Measurements from ENCODE around the gene URM1. TPM values are rescaled to one million over a fixed set of nuclear protein-coding genes. Genes with fewer than 3 reads are reported as not detected.

Gene URM1
- total and polyA plus RNA-seq, 2 experiments from 2014 or later = 48.0 to 71.0 TPM

DNA sequence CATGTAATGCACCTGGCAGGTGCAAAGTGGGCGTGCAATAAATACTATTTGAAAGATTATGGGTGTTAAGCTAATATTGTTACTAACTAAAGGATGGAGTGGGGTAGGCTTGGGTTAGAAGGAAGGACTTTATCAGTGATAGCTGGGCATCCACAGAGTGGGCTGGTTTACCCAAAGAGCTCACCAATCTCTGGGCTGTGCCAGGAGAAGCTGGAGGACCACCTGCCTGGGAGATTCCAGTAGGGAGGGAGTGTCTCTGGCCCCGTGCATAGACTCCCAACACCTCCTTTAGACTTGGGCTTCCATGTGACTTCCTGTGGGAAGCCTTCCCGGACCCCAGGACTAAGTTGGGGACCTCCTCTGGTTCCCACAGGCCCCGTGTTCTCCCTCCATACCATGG is 5.6 kb upstream of the URM1 start:
- no peaks in the 10 kb centered on the region for H3K36me3 ChIP-seq
- H3K27me3 ChIP-seq = no peaks in the 10 kb centered on the region
- no peak overlapping the region for H3K4me3 ChIP-seq

DNA sequence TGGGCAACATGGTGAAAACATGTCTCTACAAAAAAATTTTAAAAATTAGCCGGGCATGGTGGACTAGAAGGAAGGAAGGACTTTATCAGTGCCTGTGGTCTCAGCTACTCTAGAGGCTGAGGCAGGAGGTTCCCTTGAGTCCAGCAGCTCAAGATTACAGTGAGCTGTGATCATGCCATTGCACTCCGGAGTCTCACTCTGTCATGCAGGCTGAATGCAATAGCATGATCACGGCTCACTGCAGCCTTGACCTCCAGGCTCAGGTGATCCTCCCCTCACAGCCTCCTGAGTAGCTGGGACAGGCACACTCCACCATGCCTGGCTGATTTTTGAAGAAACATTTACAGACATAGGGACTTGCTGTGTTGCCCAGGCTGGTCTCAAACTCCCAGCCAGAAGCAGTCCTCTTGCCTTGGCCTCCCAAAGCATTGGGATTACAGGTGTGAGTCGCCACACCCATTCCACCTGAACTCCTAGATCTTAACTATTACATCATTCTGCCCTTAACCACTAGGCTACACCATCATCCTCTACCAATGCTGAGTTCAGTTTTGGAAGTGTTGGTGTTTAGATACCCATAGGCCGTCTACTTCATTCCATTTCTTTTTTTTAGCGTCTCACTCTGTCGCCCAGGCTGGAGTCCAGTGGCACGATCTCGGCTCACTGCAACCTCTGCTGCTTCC is 2.0 kb upstream of the URM1 start:
- H3K4me1 ChIP-seq (ENCODE audit: low read depth) = peaks cover 12% of the 10 kb centered on the region
- no peak for DNase-seq (ENCODE audit: low read depth in 1 of 2, low spot score in 1 of 2)
- H3K36me3 ChIP-seq = no peaks in the 10 kb centered on the region
- H3K4me3 ChIP-seq = no peak overlapping the region
- H3K9me3 ChIP-seq (ENCODE audit: low read depth) = no peaks in the 10 kb centered on the region
- TF ChIP-seq, protein P1, sequence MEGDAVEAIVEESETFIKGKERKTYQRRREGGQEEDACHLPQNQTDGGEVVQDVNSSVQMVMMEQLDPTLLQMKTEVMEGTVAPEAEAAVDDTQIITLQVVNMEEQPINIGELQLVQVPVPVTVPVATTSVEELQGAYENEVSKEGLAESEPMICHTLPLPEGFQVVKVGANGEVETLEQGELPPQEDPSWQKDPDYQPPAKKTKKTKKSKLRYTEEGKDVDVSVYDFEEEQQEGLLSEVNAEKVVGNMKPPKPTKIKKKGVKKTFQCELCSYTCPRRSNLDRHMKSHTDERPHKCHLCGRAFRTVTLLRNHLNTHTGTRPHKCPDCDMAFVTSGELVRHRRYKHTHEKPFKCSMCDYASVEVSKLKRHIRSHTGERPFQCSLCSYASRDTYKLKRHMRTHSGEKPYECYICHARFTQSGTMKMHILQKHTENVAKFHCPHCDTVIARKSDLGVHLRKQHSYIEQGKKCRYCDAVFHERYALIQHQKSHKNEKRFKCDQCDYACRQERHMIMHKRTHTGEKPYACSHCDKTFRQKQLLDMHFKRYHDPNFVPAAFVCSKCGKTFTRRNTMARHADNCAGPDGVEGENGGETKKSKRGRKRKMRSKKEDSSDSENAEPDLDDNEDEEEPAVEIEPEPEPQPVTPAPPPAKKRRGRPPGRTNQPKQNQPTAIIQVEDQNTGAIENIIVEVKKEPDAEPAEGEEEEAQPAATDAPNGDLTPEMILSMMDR (IDR thresholded peaks at IDR 0.05; ENCODE audit: low read depth, low read length) = no peak
- H3K27me3 ChIP-seq = no peaks in the 10 kb centered on the region
- H3K27ac ChIP-seq = no peak overlapping the region

More for the DNA sequence above, 5.6 kb upstream of the URM1 start:
- peaks cover 6% of the 10 kb centered on the region for H3K4me1 ChIP-seq (ENCODE audit: low read depth)
- DNase-seq (ENCODE audit: low read depth in 1 of 2, low spot score in 1 of 2) = no peak
- H3K27ac ChIP-seq = no peak overlapping the region
- TF ChIP-seq, protein P1 (IDR thresholded peaks at IDR 0.05; ENCODE audit: low read depth, low read length) = no peak
- H3K9me3 ChIP-seq (ENCODE audit: low read depth) = no peaks in the 10 kb centered on the region

DNA sequence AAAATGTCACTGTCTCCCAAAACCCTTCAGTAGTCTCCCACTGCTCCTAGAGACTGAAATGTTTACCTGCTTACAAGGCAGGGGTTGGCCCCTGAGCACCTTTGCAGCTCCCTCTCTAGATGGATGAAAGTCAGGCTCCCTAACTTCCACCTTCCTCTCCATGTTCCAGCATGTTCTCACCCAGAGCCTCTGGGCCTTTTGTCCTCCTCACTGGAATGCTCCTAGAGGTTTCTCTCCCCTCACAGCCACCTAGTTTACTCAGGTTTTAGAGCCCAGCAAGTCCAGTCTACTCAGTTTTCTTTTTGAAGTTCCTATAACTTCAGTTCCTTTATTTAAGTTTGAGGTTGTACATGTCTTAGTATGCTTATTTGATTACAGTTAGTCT is 815 bp upstream of the URM1 start:
- Histone ChIP-seq H3K27me3 (no peaks in the 10 kb centered on the region), H3K4me1 (ENCODE audit: low read depth) (peaks cover 9% of the 10 kb centered on the region), H3K36me3 (no peaks in the 10 kb centered on the region), H3K27ac (peak overlapping the region; percentile 82), H3K4me3 (peak overlapping the region; percentile 88), H3K9me3 (ENCODE audit: low read depth) (no peaks in the 10 kb centered on the region)
- TF ChIP-seq, protein P1 (IDR thresholded peaks at IDR 0.05; ENCODE audit: low read depth, low read length) = no peak
- peak in 1 of 2 donors; percentile 22 for DNase-seq (ENCODE audit: low read depth in 1 of 2, low spot score in 1 of 2)

DNA sequence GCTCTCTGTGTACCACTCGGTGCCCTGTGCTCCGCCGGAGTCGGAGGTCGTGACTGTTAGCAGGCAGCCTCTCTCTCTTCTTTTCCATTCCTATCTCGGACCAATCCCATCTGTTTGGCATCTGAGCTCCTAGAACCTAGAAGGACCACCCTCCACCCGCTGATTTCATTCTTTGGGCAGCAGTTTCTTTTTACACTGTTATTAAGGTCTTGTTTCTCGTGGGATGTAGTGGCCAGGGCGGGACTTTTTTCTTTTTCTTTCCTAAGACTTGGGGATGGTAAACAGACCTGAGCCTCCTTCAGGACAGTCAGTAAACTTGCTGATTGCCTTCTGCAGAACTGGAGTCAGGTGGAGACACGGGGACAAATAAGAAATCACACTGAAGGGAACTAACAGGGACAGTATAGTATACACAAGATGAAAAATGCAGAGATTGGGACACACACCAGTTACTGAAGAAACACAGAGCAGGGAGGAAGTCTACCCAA is 500 bp downstream of the URM1 start:
- Histone ChIP-seq H3K9me3 (ENCODE audit: low read depth) (no peaks in the 10 kb centered on the region), H3K27me3 (no peaks in the 10 kb centered on the region), H3K27ac (peak overlapping the region; percentile 82), H3K36me3 (no peaks in the 10 kb centered on the region), H3K4me1 (ENCODE audit: low read depth) (peaks cover 7% of the 10 kb centered on the region), H3K4me3 (peak overlapping the region; percentile 88)
- TF ChIP-seq, protein P1 (IDR thresholded peaks at IDR 0.05; ENCODE audit: low read depth, low read length) = no peak
- DNase-seq (ENCODE audit: low read depth in 1 of 2, low spot score in 1 of 2) = no peak

DNA sequence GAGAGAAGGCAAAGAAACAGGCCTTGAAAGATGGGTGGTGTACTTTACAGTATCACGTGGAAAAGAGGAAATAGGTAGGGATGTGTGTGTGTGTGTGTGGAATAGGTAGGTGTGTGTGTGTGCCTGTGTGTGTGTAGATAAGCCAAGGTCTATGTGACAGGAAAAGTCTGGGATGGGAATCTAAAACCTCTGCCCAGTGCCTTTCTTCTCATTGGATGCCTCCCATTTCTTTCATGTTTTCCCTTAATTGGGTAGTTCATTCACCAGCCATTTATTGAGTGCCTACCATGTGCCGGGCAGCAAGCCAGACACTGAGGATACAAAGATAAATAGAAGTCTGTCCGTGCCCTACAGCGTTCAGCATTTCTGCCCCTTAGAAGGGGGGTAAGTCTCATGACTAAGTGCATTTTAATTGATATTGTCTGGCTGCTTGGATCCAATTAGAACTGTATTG is 1.0 kb downstream of the URM1 start:
- Histone ChIP-seq H3K27ac (peak overlapping the region; percentile 82), H3K4me1 (ENCODE audit: low read depth) (peaks cover 7% of the 10 kb centered on the region), H3K27me3 (no peaks in the 10 kb centered on the region), H3K4me3 (peak overlapping the region; percentile 88), H3K36me3 (no peaks in the 10 kb centered on the region), H3K9me3 (ENCODE audit: low read depth) (no peaks in the 10 kb centered on the region)
- no peak for DNase-seq (ENCODE audit: low read depth in 1 of 2, low spot score in 1 of 2)
- TF ChIP-seq, protein P1 (IDR thresholded peaks at IDR 0.05; ENCODE audit: low read depth, low read length) = no peak
